GM12872 (cell line): ENCODE results near the gene RNF144B.

ENCODE experiments used
- TF ChIP-seq, protein P1 (sequence below): IDR thresholded peaks from 3 replicates; pipeline ENCODE4 v1.5.1; 2011; ENCODE audit warnings: low read depth, mild to moderate bottlenecking, low read length, moderate library complexity; ENCODE audit not compliant: insufficient read depth

RNF144B gene

DNA sequence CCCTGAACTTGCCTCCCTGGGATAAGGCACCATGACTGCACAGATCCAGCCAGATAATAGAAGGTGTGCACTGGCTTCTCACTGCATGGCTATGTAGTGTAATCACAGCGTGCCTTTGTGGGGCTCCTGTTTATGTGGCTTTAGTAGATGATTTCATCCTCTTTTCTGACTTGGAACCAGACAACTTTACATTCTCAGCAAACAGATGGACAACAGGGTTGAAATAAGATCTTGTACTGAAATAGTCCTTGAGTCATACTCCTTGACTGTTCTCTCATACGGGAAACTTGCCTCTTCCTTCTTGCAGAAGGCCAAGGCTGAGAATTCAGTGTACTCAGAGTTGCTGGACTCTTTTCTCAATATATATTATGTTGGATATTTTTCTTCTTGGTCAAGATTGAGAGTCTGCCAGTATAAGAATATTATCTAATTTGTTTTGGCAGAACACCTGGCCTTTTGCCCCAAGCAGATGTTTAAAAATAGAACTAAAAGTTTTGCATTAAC is 25.0 kb upstream of the RNF144B start:
- TF ChIP-seq, protein P1, sequence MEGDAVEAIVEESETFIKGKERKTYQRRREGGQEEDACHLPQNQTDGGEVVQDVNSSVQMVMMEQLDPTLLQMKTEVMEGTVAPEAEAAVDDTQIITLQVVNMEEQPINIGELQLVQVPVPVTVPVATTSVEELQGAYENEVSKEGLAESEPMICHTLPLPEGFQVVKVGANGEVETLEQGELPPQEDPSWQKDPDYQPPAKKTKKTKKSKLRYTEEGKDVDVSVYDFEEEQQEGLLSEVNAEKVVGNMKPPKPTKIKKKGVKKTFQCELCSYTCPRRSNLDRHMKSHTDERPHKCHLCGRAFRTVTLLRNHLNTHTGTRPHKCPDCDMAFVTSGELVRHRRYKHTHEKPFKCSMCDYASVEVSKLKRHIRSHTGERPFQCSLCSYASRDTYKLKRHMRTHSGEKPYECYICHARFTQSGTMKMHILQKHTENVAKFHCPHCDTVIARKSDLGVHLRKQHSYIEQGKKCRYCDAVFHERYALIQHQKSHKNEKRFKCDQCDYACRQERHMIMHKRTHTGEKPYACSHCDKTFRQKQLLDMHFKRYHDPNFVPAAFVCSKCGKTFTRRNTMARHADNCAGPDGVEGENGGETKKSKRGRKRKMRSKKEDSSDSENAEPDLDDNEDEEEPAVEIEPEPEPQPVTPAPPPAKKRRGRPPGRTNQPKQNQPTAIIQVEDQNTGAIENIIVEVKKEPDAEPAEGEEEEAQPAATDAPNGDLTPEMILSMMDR = no peak

GRCh38 chr6:18363746-18364145 is 23.4 kb upstream of the RNF144B start:
- TF ChIP-seq, protein P1 = no peak

DNA sequence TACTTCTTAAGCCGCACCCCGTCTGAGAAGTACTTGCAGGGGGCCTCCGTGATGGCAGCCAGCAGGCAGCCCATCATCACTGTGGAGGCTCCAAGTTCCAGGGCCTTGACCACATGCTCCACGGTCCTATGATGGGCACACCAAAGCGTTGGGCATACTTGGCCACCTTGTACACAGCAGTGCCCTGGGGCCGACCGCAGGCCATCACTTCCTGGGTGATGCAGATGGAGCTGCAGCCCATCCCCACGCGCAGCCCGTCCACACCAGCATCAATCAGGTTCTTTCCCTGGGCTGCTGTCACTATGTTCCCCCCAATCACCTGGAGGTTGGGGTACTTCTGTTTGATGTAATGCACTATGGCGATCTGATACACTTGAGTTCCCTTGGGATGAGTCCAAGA is 19.8 kb upstream of the RNF144B start:
- TF ChIP-seq, protein P1 = no peak

DNA sequence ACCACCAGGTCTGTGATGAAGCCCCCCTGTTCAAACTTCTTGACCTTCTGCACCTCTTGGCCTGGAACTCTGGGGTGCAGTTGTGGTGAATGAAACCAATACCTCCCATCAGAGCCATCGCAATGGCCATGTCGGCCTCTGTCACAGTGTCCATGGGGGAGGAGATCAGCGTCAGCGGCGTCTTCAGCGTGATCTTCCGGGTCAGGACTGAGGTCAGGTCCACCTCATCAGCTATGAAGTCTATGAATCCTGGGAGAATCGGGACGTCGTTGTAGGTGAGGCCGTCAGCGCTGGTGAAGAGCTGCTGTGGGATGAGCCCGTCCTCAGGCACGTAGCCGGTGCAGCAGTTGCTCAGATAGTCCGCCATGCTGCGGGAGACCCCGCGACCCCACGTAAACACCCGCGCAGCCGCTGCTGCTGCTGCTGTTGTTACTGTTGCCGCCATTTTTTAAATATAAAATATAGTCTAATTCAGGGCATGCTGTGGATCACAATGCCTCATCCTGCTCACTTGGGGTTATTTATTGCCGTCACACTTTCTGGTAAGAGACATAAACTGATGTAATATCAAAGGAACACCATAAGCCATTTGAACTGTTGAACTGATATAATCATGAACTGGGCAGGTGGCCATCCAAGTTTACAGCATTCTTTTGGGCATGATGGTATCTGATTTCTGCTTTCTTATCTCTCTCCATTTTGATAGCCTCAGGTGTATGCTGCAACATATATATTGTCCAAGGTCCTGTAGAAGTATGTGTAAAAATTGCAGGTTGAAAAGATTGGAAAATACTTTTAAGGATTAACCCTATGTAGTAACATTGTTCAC is 18.7 kb upstream of the RNF144B start:
- TF ChIP-seq, protein P1 = no peak

- TF ChIP-seq, protein P1 = no peak
Measured at GRCh38 chr6:18371010-18371409, 16.1 kb upstream of the RNF144B start.

- TF ChIP-seq, protein P1 = no peak
Measured at GRCh38 chr6:18371656-18372055, 15.5 kb upstream of the RNF144B start.

DNA sequence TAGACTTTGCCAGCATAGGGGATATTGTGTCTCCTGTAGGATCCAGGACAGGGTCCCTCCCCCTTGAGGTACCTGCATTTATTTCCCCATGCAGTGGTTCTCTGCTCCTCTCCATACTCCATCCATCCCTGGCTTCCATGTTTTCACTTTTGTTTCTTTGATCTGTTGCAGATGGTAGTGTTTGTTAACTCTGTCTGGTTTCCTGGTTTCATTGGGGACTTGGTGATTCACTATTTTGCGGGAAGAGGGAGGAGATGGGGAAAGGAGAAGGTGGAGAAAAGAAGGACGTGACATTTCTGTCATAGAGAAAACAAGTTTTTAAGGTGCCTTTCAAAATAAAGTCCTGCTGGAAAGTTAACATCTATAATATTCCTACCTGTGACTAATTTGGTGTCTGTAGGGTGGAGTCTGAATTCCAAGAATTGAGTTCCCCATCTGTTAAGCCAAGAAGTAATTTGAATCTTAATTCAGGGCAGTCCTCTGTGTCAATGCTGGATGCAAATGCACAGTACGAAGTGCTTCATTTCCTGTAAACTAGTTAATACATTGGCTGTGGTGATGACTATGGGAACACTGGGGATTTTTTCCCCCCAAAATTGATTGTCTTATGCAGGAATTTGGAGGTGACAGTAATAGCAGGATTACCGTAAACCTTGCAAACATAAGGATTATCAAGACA is 6.9 kb upstream of the RNF144B start:
- TF ChIP-seq, protein P1 = no peak
